Ramos (cell line): ENCODE measurements around the gene CAB39.
"Not testable (repeated sequence)": the region's sequence is repeated elsewhere in the genome, so short reads cannot be mapped to it uniquely, and the experiment has no call there.

Source experiments
- in situ Hi-C: fragments of 300-500 bp; cut with MboI; formaldehyde crosslinking; loops from one replicate; pipeline ENCODE4 v1.14.3; 2022; ENCODE audit warnings: low sequenced_read_pairs; ENCODE audit not compliant: unreplicated experiment

The CAB39 gene

GRCh38 chr2:230713331-230714135 is 891 bp downstream of the CAB39 start:
- in situ Hi-C loops, result no loop called here

DNA sequence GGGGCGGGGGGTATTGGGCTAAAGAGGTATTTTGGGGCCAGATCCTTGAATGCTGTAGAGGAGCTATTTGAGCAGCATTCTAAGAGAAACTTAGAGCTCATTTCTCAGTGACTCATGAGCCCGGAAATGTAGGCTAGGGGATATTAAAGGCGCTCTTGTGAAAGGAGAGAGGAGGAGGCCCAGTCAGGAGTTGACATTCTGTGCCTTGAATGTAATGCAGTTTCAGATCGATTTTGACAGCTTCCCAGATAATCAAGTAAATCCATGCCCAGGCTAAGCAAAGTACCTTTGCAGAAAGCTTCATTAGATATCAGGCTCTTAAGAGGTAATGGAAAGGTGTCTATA is 1.5 kb downstream of the CAB39 start:
- in situ Hi-C loops, result no loop called here

GRCh38 chr2:230715201-230715600 is 2.6 kb downstream of the CAB39 start:
- in situ Hi-C loops, result no loop called here

DNA sequence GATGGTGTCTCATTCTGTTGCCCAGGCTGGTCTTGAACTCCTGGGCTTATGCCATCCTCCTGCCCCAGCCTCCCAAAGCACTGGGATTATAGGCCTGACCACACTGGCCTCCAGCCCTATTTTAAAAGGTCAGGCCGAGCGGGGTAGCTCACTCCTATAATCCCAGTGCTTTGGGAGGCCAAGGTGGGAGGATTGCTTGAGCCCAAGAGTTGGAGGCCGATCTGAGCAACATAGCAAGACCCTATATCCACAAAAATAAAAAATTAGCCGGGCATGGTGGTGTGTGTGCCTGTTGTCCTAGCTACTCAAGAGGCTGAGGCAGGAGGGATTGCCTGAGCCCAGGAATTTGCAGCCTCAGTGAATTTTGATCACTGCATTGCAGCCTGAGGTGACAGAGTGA is 3.9 kb downstream of the CAB39 start:
- in situ Hi-C loops, result no loop called here

DNA sequence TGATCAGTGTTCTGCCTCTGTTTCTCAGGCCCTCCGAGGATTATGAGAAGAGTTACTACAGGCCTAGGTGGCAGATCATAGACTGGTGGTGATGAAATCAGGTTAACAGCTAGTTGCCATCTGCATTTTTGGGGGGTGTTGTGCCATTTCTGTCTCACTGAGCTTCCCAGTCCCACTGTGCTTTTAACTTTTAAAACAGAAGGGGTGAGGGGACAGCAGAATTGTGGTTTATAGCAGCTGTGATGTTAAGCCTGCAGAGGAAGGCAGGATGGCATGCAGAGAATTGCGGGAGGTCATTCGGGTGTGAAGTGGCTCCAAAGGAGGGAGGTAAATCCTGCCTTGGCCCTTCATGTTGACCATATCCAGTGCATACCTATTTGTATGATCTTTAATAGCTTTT is 5.0 kb downstream of the CAB39 start:
- in situ Hi-C loops, result no loop called here

DNA sequence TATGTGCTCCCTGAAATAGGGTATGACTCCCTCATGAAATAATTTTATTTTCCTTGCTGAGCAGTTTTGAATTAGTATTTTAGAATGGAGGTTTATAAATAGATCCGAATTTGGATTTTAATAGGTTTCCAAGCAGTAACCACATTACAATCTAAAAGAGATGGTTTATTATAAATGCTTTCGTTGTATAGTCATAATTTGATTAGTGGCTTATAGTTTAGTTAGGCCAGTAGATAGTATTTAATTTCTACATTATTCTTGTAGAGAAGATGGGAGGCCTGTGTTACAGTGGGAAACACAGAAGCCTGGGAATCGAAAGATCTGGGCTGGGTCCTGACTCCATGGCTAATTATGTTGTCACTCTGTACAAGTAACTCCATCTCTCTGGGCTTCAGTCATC is 6.7 kb downstream of the CAB39 start:
- in situ Hi-C loops, result no loop called here

DNA sequence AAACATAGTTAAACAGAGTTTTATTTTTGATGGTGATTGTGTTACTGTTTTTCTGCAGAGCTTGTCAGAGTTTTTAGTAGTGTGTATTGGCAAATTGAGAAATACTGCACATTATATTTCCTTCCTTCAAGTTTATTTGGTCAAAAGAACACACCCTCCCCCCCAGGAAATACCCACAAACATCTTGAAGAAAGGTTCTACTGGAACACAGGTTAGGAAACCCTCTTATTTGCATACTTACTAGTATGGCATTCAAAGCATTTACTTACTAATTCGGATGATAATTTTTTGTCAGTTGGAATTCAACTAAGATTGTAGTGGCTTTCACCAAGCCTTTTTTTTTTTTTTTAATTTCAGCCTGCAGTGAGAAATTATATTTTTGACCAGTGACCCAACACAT is 9.1 kb downstream of the CAB39 start:
- in situ Hi-C loops, result no loop called here

DNA sequence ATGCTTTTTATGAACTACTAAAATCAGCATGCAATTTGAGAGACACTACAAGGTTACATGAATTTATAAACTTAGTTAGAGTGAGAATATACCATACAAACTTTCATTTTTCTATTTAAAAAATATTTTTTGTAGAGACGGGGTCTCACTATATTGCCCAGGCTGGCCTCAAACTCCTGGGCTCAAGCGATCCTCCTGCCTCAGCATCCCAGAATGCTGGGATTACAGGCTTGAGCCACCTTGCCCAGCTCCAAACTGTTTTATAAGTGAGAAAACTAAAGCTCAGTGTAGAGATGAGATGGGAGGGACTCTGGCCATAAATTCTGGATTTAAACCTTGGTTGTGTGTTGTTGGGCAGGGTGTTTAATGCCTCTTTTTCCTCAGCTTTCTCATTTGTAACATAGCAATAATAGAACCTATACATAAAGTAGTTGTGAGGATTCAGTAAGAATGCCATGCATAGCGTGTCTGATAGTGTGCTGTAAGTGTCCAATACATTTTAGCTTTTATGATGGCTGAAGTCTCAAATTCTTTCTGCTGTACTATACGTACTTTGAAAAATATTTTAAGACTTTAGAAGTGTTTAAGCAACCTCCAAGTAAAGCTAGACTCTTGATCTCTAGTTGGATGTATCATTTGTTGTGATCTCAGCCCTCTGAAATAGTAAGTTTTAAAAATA is 9.7 kb downstream of the CAB39 start:
- in situ Hi-C loops, result no loop called here

- in situ Hi-C loops, result no loop called here
These were observed 10.7 kb downstream of the CAB39 start for GRCh38 chr2:230723363-230723762.

DNA sequence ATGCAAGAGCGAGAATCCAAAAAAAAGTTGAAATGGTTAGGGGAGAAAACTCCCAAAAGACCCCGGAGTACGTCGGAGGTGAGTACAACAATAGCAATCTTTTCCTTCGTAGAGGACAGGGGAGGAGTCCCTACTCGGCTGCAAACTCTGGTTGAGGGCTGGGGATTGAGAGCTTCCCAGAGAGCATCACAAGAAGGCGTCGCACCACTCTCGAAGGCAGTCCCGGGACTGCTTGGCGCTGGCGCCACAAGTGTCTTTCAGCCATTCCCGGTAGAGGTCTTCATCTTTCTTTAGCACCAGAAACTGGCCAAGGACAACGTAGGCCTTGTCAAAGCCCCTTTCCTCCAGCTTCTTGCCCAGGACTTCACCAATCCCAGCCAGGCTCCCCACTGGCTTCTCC is 12.3 kb downstream of the CAB39 start:
- in situ Hi-C loops, result not testable (repeated sequence)

GRCh38 chr2:230731512-230731911 is 18.9 kb downstream of the CAB39 start:
- in situ Hi-C loops, result no loop called here

GRCh38 chr2:230732914-230733401 is 20.3 kb downstream of the CAB39 start:
- in situ Hi-C loops, result no loop called here

GRCh38 chr2:230734247-230735175 is 21.9 kb downstream of the CAB39 start:
- in situ Hi-C loops, result no loop called here

DNA sequence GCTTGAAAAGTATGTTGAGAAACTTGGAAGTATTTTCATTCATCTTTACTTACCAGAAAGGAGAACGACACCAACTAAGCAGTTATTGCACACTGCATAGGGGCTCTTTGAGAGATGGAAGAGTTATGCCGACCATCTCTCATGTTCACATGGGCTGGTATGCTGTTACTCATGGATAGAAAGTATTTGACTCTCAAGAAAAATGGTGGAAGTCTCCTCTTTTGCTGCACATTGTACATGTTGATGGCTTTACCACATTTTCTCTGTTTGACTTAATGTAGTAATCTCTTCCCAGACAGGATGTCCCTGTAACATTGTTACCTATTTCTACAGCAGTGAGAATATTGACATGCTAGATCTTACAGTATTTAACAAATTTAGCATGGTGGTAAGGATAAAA is 23.2 kb downstream of the CAB39 start:
- in situ Hi-C loops, result no loop called here

DNA sequence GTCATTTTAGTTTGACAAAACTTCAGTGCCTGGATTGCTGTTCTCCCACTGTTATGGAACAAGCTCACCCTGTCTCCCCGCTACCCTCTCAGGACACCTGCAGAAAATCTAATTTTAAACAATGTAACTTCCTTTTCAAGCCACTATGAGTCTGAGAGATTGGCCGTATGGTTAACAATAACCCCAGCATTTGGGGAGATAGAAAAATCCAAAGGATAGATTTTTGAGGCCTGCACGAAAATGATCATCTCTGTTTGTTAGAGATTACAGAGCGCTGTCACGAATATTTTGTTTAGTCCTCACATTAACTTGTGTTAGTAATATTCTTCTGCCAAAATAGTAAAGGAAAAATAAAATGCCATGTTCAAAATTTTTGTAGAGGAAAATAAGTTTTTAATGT is 24.7 kb downstream of the CAB39 start:
- in situ Hi-C loops, result no loop called here

DNA sequence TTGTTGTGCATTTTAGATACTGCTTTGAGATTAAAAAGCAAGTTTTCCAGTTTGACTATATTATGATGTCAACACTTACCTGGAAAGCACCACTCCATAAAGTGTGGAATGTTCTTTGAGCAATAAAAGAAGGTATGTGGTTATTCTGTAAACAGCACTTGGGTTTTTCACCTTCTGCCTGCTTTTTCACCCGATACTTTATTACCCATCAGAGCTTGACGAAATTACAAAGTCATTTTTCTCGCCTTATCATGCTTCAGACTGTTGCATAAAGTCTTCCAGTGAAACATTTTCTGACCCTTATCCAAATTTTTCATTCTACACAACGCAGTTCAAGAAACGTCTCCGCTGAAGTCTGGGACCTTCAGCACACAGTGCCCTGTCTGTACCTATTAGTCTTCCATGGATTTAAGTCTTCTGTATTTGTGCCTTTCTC is 25.2 kb downstream of the CAB39 start:
- in situ Hi-C loops, result no loop called here

- in situ Hi-C loops, result no loop called here
These were observed 25.8 kb downstream of the CAB39 start for GRCh38 chr2:230738391-230738811.

- in situ Hi-C loops, result no loop called here
These were observed 26.3 kb downstream of the CAB39 start for GRCh38 chr2:230738924-230739323.

DNA sequence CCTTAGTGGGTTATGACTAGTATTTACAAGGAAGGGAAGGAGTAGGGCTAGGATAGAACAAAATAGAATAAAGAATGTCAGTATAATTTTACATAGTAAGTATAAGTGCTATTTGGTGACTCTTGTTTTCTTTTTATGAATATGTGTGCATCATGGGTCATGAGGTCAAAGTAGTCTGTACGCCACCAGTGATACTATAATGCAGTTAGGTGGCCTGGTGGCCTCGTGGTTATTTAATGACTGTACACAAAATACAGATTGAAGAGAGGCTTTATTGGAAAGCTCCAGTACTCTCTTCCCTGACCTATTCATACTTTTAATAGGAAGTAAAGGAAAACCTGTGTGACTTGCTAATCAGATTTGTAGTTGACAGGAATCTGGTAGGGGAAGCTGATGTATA is 27.3 kb downstream of the CAB39 start:
- in situ Hi-C loops, result no loop called here

DNA sequence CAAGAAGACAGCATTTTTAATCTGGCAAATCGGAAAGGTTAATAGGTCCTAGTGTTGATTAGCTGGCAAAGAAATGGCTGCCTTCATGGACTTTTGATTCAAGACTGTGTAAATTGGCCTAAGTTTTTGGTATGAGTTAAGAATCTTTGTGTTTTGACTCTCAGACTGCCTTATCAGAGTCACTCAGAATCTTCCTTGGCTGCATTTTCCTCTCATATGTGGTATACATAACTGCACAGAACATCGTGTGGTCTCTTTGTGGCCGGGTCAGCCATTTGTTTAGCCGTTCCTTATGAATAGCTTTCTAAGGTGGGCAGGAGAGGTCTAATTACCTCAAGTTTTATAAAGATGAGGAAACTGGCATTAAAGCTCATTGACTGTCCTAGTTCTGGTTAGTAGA is 30.1 kb downstream of the CAB39 start:
- in situ Hi-C loops, result no loop called here

- in situ Hi-C loops, result no loop called here
These were observed 33.6 kb downstream of the CAB39 start for GRCh38 chr2:230746213-230746612.
